Astrocyte of the spinal cord (primary cell): Measurements from ENCODE around the gene PSMA7.

ENCODE experiments used
- DNase-seq: peaks from one replicate; pipeline ENCODE4 v3.0.0; 2011; ENCODE audit warnings: low read depth, low spot score
- H3K4me3 ChIP-seq: 2 replicates; pipeline ENCODE4 v1.5.1; 2011; ENCODE audit warnings: low read depth, mild to moderate bottlenecking, low read length, moderate library complexity
- CTCF ChIP-seq: IDR thresholded peaks from 2 replicates; pipeline ENCODE4 v1.5.1; 2012; ENCODE audit warnings: low read depth, mild to moderate bottlenecking, low read length, inconsistent platforms
- in situ Hi-C: cut with HindIII; loops from 2 replicates; pipeline ENCODE4 v1.10.0; 2017; ENCODE audit warnings: low sequenced_read_pairs

PSMA7 gene

DNA sequence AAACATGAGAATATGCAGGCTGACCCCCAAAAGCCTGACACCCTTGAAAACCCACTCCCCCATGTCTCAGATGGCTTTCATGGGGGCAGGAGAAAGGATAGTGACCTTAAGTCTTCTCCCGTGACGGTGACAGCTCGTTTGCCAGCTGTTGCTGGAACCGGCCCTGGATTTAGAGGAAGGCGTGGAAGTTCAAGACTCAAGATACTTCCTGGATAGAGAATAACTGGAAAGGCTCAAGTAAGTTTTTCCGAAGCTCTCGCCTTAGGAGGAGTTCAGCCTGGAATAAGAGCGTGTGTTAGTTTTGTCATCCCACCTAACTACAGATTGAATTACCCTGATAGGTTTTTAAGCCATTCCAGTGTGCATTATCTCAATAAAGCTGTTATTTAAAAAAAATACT is 28.1 kb upstream of the PSMA7 start:
- no peak overlapping the region for H3K4me3 ChIP-seq
- TF ChIP-seq CTCF = no peak
- no peak for DNase-seq
- in situ Hi-C loops = no loop called here

DNA sequence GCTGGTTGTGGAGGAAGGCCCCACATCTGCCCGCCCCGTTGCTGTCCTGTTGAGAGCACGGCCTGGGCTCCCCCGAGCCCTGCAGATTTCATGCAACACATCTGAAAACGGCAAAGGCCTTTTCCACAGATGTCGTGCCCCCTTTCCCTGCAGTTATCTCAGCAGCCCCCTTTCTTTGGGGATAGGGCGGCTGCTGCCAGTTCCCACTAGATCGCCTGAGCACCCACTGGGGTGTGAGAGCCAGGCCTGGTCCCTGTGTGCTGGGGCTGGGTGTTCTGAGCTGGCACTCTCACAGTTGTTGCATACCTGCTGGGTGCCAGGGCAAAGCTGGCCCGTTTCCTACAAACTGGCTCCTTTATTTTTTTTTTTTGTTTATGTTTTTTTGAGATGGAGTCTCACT is 27.3 kb upstream of the PSMA7 start:
- no peak for TF ChIP-seq CTCF
- no peak for DNase-seq
- in situ Hi-C loops = no loop called here
- no peak overlapping the region for H3K4me3 ChIP-seq

DNA sequence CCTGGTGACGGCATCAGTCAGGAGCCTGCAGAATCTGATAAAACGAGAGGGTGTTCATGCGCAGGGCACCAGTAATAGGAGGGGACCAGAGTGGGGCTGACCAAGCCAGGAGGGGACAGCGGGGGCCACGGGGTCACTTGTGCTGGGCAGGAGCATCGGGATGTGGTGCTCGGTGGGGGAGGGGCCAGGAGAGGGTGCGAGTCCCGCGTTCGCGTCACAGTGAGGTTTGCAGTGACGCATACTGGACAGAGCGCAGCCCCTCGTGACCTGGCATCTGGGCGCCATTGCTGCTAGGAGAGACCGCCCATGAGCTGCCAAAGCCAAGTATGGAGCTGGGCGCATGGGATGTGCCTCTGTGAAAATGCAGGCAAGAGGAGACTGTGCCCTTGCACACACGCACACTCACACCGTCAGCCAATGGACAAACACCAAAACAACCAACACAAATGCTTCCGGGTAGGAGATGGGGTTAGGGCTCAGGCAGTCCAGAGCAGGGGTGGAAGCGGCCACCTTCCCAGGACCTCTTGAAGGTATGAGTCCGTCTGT is 25.8 kb upstream of the PSMA7 start:
- TF ChIP-seq CTCF = no peak

DNA sequence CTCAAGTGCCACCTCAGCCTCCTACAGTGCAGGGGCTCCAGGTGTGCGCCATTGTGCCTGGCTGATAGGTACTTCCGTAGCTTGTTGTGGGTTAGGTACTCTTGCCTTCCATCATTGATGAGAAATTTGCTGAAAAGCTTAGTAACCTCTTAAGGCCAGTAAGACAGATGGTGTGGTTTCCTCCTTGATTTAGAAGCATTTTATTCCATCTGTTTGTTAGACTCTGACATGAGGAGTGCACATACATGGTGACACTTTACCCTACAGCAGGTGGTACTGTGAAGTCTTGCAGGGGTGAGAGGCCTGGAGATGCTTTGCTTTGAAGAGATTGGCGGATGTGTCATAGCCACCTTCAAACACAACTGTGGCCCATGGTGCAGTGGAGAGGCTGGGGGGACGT is 24.9 kb upstream of the PSMA7 start:
- H3K4me3 ChIP-seq = no peak overlapping the region
- TF ChIP-seq CTCF = no peak
- in situ Hi-C loops = no loop called here
- DNase-seq = no peak

More for the DNA sequence above, 25.8 kb upstream of the PSMA7 start:
- H3K4me3 ChIP-seq = no peak overlapping the region
- no peak for DNase-seq
- in situ Hi-C loops = no loop called here

DNA sequence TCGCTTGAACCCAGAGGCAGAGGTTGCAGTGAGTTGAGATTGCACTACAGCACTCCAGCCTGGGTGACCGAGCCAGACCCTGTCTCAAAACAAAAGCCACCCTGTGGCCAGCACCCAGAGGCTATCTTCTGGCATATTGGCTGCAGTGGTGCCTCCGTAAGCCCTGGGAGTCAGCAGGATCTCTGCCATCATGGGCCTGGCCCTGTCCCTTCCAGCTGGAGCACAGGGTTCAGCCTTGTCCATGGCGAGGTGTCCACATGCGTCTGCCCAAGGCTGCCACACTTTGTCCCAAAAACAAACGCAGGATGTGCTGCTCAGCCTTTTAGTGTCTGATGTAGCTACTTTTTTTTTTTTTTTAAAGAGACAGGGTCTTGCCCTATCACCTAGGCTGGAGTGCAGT is 24.3 kb upstream of the PSMA7 start:
- no peak for DNase-seq
- H3K4me3 ChIP-seq = no peak overlapping the region
- TF ChIP-seq CTCF = no peak
- in situ Hi-C loops = no loop called here

- no peak for DNase-seq
- no peak overlapping the region for H3K4me3 ChIP-seq
- in situ Hi-C loops = no loop called here
- TF ChIP-seq CTCF = no peak
Measured at GRCh38 chr20:62165762-62166399, 22.7 kb upstream of the PSMA7 start.
